Putamen (tissue), 1 donor: ENCODE data around the gene SULT2B1.

ENCODE experiments used
- DNase-seq: peaks from one replicate; pipeline ENCODE4 v3.0.0-alpha.2; 2016; ENCODE audit warnings: low spot score

The SULT2B1 gene

DNA sequence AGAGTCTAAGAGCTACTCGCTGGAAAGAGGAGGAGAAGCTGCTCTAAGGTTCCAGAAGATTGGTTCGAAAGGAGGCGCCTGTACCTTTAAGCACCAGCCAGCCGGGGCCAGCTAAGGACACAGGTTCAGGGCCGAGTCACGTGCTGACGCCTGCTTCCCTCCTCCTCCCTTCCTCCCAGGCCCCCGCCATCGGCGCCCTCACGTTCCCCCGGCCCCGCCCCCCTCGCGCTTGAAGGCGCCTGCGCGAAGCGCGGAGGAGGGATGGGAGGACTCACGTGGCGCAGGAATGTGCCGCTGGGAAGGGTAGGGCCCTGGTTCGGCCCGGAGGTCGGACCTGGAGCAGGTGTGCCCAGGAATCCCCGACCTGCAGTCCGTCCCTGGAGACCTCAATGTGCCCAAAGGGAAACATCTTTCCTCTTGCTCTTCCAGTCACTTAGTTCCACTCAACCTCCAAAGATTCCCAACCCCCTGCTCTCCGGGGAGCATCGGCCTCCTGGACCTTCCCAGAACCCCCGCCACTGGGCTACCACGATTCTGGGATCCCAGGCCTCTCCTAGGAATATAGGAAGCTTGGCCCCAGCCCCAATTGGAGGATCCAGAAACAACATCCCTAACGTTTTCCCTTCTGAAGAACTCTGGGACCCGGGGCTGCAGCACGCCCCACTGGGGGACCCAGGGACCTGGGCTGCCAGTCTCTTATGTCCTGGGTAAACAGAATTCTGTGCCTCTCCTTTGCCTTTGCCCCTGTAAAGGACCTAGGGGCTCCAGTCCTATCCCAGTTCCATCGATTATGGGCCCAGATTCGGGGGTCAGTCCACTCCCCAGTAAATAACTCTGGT, 82.7 kb downstream of the SULT2B1 start:
- peak; percentile 94 for DNase-seq

DNA sequence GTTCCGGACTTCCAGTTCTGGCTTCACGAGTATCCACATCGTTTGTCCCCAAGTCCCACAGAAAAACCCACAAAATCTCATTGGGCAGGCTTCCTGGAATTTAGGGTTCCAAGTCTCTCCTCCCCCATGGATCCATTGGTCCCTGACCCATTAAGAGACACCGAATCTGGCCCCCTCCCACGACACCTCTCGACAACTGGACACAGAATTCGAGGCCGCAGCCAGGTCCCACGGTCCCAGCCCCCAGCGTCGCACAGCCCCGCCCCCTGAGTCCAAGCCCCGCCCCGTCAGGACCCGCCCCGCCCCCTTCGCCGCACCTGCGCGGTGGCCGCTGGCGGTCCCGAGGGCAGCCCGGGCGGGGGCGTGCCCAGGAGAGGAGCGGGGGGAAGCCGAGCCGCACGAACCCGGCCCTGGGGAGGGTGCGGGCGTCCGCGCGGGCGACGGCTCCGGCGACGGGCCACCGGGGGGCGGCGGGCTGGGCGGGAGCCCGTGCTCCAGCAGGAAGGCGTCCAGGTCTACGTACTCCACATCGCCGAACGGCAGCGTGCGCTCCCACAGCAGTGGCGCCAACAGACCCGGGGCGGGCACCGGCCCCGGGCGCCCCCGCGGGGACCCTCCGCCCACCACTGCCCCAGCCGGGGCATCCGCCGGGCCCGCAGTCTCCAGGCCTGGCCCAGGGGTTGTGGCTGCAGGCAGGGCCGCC, 83.4 kb downstream of the SULT2B1 start:
- DNase-seq: no peak

DNA sequence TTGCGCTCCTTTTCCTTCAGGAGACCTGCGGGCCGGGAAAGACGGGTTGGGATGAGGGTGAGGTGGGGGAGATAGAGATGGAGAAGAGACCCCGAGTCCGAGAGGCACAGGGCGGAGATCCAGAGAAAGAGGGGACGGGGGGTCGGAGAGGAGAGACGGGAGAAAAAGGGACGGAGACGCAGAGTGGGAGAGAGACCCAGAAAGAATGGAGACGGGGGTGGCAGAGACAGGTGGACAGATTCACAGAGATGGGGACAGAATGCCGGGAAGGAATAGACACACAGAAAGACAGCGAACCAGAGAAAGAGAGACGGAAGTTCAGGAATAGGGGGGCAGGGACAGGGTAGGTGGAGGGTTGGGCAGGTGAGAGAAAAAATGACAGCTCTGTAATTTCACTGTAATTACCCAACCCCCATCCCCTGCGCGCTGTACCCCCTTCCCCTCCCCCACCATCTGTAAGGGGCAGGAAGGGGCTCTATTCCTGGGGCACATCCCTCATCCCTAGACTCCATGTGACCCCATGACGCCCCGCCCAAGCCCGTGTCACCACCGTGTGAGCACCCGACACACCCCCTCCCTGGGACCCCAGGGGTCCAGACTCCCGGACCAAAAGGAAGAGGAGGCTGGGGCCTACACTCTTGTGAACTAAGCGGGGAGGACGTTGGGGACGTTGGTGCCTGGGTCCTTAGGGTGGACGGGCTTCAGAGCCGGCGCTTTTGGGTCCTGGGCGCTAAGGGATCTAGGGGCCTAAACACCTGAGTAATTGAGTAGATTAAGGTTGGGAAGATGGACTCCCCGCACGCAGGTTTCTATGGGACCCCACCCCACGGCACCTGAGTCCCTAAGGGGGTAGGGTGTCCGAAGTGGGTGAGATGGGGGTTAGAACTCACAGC, 84.2 kb downstream of the SULT2B1 start:
- DNase-seq: no peak

DNA sequence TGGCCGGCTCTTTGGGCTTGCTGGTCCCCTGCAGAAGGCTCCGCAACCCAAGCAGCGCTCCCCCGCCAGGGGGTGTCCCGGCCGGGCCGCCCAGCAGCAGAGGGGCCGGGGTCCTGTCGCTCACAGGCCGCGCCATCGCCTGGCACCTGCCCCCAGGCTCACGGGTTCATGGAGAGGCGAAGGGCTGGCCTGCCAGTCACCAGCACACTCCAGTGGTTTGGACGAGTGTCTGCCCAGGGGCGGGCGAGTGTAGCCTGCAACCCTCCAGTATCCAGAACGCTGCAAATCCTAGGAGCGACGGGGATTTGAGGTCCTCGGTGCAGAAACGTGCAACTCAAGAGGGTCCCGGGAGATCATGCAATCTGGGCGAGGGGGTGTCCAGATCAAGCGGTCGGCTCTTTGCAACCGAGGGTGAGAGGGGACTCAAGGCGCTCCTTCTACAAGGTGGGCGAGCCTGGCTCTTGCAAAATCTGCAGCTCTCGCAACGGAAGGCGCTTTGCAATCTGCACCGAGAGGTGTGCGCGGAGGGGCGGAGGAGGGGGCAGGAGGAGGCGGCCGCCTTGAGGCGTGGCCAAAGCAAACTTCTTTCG, 85.0 kb downstream of the SULT2B1 start, which contains the start of gene DBP:
Gene DBP, minus strand, starts transcription at position 521 of the 590 bp plus-strand sequence. Its CDS starts 385 bp downstream, at position 136.
- no peak for DNase-seq

DNA sequence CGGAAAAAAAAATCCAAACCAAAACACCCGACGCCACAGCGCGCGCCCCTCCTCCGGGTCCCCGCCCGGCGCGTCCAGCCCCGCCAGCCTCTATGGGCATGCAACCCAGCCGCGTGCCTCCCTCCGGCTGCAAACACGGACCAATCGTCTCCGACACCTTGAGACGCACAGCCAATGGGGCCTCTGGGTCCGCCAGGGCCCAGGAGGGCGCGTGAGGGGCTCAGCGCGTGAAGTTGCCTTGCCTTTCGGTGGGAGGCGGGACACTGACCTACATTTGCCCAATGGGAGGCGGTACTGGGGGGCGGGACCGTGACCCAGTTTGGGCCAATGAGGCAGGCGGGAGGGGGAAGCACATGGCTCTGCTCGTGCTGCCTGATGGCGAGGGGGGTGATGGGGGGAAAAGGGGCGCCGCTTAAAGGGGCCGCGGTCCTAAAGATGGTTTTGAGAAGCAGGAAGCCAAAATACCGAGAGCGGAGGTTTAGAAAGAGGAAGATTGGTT, 85.5 kb downstream of the SULT2B1 start:
- peak; percentile 100 for DNase-seq

DNA sequence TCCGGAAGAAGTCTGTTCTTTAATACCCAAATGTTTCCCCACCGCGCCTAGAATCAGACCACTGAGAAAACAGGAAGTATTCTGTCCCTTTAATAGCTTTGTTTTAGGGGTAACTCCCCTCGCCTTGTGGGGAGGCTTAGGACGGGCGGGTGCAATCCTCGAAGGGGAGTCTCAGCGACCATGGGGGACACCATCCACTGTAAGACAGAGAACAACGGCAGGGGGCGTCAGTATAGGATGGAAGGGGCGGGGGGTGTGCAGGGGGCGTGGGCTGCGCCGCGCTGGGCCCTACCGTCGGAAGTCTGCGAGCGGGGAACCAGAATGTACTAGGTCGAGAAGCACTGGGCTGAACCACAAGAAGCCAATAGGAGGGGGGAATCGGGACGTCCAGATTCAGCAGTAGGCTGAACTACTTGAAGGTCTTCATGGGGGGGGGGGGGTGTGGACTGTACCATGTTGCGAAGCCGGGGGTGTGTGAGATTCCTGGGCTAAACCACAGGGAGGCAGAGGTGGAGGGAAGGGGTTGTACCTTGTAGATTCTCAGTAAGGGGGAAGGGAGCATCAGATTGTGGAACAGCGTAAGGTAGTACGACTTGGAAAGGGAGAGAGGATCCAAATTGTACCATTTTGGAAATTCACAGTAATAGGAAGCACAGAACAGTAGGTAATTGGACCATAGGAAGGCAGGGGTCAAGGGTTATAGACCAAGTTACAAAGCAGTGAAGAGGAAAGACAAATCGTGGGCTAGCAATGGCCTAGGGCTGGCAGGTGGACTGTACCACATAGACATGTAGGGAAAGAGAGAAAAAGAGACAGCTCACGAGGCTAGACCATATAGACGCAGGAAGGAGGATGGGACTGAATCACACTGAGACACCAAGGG, 86.2 kb downstream of the SULT2B1 start:
- peak; percentile 95 for DNase-seq

DNA sequence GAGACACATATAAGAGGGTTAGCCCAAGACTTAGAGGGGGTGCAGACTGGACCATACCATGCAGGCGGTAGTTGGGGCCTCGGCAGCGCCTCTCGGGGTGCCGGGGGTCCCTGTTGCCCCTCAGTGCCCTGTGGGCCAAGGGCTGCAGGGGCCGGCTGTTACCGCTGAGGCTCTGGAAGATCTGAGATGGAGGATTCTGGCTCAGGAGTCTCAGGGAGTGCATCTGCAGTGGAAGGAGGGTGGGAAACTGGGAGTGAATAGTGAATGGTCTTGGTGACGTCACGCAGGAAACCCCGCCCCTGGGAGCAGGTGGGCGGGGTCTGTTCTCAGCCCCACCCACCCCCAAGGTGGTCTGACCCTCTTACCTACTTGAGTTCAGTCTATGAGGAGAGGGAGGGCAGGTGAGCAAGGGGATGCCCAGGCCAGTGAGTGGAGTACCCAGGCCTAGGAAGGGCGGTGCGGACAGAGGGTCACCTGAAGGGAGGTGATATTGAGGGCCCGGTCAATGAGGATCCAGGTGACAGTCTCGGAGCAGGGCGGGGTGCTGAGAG, 86.9 kb downstream of the SULT2B1 start:
- DNase-seq: no peak

DNA sequence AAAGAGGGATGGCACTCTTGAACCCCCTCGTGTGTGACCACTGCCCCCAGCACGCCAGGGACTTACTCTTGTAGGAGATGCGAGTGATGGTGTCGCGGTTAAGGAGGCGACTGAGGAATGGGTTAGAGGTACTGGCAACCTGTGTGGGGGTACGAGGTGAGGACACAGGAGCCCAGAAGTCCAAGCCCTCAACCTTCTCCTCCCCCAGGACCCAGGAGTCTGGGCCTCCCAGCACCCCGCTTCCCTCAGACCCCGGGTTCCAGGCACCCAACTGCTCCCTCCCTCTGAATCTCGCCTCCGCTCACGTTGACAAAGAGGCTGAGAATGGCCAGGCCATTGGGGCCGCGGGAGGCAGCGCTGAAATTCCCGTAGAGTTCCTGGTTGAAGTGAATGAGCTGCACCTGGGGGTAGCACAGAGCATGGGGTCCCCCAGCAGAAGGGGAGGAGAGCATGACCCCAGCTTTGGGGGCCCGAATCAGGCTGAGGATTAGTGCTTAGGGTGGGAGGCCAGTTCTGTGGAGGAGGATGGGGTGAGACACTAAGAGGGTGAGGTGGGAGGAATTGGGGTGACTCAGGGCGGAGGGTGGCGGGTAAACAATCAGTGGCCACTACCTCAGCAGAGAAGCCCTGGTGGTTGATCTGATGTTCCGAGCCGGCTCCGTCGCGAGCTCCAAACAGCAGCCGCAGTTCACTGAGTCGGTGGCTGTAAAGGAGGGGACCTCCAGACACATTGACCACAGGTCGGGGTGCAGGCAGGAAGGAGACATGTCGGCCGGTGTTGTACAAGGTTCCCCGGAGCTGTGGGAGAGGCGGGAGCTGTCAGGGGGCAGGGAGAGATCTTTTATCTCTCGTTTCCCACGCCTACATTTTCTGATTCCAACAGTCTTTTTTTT, 87.8 kb downstream of the SULT2B1 start:
- DNase-seq: no peak

DNA sequence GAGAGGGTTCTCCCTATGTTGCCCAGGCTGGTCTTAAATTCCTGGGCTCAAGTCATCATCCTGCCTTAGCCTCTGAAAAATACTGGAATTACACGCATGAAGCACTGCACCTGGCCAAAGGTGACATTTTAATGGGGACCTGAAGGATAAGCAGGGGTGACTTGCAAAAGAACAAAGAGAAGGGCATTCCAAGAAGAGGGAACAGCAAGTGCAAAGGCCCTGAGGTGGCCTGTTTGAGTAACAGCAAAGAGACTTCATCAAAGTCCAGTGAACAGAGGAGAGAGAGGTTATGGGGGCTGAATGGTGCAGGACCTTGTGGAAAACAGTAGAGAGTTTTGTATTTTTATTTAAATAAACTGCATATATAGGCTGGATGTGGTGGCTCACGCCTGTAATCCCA, 89.9 kb downstream of the SULT2B1 start:
- no peak for DNase-seq

DNA sequence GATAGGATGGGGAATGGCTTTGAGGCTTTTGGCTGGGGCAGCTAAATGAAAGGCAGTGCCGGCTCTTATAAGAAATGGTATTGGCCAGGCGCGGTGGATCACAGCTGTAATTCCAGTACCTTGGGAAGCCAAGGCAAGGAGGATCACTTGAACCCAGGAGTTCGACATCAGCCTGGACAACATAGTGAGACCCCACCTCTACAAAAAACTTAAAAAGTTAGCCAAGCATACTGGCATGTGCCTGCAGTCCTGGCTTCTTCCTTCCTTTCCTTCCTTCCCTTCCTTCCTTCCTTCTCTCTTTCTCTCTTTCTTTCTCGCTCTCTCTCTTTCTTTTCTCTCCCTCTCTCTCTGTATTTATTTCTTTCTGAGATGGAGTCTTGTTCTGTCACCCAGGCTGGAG, 90.9 kb downstream of the SULT2B1 start:
- no peak for DNase-seq

DNA sequence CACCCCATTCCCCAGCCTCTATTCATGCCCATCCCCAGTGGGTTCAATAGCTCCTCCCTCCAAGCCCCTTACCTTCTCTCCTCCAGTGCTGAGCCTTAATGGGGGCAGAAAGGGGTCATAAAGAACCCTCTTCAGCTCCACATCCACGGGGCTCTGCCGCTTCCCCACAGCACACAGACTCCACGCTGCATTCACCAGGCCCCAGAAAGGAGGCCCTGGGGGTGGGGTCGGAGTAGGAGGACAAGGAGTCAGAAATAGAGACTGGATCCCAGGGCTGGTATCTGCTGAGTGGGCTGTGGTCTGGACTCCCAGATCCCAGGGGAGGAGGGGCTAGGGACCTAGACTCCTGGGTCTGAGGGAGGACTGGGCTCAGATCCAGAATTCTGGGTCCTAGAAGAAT, 92.4 kb downstream of the SULT2B1 start:
- no peak for DNase-seq

DNA sequence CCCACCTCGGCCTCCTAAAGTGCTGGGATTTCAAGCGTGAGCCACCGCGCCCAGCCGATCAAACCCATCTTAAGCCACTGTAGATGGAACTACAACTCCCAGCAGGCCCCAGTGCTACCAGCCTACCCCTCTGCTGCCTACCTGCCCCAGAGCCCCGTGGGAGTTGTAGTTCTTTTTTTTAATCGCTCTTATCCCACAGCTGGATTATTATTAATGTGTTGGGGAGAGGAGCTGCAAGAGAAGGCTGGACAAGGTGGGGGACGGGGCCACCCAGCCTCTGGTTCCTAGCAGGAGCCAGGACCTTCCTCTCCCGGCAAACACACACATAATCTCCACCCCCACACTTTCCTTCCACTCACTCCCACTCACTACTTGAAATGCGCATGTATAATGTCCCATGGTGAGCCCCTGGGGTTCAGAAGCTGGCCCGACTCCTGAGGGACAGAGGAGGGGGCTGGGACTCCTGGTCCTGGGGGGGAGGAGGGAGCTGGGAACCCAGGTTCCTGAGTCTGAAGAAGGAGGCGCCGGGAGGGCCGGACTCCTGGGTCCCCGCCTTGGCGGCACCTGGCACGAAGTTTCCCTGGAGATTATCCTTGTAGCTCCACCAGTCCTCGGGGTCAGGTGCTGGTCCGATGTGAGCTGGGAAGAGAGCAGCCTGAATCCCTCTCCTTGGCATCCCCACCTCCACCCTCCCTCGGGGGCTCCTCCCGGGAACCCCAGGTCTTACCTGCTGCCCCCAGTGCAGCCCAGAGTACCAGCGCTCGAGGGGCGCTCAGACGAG, 93.1 kb downstream of the SULT2B1 start:
- DNase-seq: peak; percentile 87

DNA sequence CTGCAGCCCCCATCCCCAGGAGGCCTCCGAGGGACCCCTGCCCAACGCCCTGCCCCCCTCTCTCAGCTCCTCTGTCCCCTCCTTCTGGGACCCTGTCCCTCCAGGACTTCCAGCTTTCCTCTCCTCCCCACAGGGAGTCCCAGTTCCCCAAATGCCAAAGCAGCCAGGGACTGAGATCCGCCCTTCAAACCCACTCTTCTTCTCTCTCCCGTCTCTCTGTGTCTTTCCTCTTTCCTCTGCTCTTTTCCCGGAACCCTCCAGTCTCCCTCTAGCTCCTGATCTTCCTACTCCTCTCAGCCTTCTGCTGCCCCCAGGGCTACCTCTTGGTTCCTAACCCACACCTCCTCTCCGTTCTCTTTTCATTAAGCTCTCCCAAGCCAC, 93.6 kb downstream of the SULT2B1 start:
- DNase-seq: no peak

DNA sequence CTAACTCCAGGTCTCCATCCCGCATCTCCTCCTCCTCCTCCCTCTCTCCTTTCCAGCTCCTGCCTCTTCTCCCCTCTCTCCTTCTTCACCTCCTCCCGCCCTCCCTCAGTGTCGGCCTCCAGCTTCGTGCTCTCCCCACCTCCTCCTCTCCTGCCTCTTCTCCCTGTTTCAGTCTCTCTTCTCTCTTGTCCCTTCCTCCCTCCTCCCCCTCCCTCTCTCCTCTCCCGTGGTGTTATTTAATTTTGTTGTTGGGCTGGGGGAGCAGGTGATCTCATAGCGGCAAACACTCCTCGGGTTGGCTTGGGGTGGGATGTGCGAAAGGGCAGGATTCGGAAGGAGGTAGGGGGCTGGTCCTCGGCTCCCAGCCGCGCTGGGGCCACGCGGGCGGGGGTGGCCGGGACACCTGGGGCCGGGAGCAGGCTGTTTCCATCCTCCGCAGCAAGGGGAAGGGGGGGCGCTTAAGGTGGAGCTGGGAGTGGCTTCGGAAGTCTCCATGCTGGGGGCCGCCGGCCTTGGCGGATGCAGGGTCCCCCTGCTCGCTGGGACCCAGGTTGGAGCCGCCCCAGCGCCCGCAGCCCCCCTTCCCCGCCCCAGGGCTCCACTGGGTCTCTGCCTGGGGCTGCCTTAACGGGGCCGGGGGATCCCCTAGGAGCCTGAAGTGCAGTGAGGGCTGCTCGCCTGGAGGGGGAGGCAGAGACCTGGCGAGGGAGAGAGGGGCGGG, 94.2 kb downstream of the SULT2B1 start, which contains the start of gene CA11:
Gene CA11, minus strand, starts transcription at position 187 of the 721 bp plus-strand sequence. CDS start 555 bp downstream, outside the sequence.
- DNase-seq: peak; percentile 91

DNA sequence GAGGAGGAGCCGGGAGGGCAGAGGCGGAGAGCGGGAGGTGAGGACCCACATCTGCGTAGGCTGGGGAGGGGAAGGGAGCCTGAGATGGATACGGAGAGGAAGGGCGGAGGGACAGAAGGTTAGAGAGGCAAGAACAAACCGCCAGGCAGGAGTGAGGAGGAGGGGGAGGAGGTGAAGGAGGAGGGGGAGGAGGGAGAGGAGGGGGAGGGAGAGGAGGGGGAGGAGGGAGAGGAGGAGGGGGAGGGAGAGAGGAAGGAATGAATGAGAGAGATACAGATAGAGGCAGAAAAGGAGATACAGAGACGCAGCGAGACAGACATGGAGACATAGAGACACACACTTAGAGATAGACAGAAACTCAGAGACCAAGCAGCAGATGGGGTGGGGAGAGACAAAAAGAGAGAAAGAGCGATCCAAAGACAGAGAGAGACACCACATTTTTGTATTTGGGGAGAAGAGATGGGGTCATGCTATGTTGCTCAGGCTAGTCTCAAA, 94.8 kb downstream of the SULT2B1 start:
- no peak for DNase-seq

DNA sequence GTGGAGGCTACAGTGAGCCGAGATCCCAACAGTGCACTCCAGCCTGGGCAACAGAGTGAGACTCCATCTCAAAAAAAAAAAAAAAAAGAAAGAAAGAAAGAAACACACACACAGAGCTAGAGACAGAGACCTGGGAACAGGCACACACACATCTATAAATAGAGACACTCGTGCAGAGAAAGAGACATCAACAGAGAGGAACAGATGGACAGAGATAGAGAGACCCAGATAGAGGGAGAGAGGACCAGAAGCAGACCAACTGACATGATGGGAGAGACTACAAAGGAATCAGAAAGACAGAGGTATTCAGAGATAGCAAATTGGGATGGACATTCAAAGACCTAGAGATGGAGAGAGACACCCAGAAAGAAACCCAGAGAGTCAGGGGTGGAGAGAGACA, 96.2 kb downstream of the SULT2B1 start:
- DNase-seq: no peak
